RWPE1 (cell line): ENCODE data around the gene IQCK.

Experiments
- CTCF ChIA-PET: fragments of 350-600 bp; sonication (Branson Sonifier 250); formaldehyde crosslinking; extraction: SDS; loops from one replicate; lab custom pipeline; 2021; lab: Yijun Ruan, JAX
- POLR2A ChIA-PET: fragments of 400-600 bp; formaldehyde crosslinking; extraction: SDS; loops from one replicate; lab custom pipeline; 2020; ENCODE audit warnings: antibody characterized with exemption; ENCODE audit not compliant: low non-redundant PET; lab: Yijun Ruan, JAX
- DNase-seq: peaks from one replicate; pipeline ENCODE4 v3.0.0; 2012; ENCODE audit warnings: low spot score
- H3K27ac ChIP-seq: fragments of 450-650 bp; 2 replicates; pipeline ENCODE4 v1.5.1; 2017
- TF ChIP-seq, protein P1 (sequence below): fragments of 450-650 bp; conservative IDR thresholded peaks from 2 replicates; pipeline ENCODE4 v1.5.1; 2017; ENCODE audit warnings: low read depth, mild to moderate bottlenecking

The IQCK gene

DNA sequence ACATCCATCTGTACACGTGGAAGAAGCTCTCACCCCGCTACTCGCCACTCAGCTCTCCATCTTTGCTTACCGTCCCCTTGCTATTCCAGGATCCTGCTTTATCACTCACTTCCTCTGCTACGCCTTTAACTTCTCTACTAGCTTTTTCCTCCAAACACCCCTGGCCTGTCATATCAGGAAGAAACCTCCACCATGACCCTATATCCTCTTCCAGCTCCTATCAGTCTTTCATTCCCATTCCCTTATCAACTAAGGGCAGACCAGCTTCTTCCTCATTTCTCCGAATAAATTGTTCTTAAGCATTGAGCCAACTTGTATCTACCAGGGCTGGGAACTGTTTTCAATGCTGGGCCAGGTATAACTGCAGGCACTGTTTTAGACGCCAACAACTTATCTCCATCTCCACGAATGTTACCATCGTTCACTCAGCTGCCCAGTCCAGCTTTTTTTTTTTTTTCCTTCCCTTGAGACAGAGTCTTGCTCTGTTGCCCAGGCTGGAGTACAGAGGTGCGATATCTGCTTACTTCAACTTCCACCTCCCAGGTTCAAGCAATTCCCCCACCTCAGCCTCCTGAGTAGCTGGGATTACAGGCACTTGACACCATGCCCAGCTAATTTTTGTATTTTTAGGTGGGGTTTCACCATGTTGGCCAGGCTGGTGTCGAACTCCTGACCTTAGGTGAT is 4.3 kb downstream of the IQCK start:
- TF ChIP-seq, protein P1, sequence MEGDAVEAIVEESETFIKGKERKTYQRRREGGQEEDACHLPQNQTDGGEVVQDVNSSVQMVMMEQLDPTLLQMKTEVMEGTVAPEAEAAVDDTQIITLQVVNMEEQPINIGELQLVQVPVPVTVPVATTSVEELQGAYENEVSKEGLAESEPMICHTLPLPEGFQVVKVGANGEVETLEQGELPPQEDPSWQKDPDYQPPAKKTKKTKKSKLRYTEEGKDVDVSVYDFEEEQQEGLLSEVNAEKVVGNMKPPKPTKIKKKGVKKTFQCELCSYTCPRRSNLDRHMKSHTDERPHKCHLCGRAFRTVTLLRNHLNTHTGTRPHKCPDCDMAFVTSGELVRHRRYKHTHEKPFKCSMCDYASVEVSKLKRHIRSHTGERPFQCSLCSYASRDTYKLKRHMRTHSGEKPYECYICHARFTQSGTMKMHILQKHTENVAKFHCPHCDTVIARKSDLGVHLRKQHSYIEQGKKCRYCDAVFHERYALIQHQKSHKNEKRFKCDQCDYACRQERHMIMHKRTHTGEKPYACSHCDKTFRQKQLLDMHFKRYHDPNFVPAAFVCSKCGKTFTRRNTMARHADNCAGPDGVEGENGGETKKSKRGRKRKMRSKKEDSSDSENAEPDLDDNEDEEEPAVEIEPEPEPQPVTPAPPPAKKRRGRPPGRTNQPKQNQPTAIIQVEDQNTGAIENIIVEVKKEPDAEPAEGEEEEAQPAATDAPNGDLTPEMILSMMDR = no peak
- POLR2A ChIA-PET = no interaction called here
- no peak overlapping the region for H3K27ac ChIP-seq
- DNase-seq = no peak
- CTCF ChIA-PET = no interaction called here

DNA sequence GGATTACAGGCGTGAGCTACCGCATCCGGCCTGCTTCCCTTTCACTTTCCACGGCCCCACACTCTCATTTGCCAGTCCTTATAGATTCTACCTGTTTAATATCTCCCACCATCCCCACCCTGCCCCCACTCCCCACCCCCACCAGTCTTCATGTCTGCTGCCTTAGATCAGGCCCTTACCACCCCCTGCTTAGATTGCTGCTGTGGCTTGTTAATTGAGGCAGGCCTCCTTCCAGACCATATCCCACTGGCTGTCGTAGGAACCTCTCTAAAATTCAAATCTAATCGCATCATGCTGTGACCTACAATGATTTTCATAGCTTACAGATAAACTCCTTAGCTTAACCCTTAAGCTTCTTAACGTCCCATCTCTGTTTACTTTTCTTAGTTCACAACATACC is 4.9 kb downstream of the IQCK start:
- no peak overlapping the region for H3K27ac ChIP-seq
- DNase-seq = no peak
- TF ChIP-seq, protein P1 = no peak
- ChIA-PET CTCF (no interaction called here), POLR2A (no interaction called here)

DNA sequence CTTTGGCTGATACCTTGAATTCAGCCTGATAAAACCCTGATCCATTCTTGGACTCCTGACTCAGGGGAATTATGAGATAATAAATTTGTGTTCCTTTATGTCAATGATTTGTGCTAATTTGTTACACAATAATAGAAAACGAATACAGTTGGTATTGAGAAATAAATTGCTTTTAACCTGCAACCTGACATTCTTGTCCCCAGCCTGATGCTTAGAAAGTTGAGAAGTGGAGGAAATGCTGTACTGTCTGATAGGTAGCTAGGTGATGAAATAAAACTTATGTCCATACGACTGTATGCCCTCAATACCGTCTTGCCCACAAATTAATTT is 10.5 kb downstream of the IQCK start:
- POLR2A ChIA-PET = interaction anchor here (0.6 kb wide), 1 partner anchor 11 kb away, joined by 3 read pairs; no protein-coding TSS in a partner anchor
- CTCF ChIA-PET = no interaction called here
- DNase-seq = no peak
- no peak overlapping the region for H3K27ac ChIP-seq
- TF ChIP-seq, protein P1 = no peak

DNA sequence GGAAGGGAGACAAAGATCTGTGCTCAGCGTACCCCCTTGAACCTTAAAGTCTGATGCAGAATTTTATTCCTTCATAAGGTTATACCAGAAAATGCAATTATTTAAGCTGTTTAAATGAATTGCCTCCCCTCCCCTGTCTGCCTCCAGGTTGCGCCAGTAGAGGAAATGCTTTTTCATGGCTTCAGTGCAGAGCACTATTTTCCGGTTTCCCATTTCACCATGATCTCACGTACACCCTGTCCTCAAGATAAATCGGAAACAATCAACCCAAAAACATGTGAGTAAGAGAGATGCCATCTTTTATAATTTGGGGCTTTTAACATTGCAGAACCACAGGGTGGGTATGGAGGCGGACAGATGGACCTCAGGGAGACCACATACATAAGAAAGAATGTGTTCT is 15.5 kb downstream of the IQCK start:
- no peak overlapping the region for H3K27ac ChIP-seq
- DNase-seq = no peak
- ChIA-PET CTCF (no interaction called here), POLR2A (no interaction called here)
- TF ChIP-seq, protein P1 = no peak

DNA sequence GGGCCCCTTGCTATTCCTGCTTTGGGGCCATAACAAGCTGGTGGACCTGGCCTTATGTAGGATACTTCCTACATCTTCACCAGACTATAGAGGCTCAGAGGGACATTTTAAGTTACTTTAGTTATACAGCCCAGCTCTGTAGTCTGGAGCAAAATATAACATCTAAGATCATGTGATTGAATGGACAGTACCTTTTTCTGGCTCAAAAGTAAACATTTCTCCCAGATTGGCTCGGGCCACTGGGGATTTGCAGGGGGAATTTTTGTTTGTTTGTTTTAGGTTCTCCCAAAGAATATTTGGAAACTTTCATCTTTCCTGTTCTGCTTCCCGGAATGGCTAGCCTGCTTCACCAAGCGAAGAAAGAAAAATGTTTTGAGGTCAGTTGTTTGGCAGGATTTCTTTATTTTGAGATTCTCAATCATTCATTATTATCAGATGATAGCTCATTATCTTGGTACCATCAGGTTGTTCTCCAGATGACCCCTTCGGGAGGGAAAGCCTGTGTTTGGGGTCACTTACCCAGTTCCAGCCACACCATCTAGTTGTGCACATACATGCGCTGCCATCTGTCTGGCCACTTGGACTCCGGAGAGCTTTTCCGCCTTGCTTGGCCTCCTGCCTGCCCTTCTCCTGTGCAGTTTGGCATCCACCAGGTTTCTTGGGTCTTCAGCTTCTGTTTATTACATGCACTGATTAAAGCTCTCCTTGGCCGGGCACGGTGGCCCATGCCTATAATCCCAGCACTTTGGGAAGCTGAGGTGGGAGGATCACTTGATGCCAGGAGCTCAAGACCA is 17.2 kb downstream of the IQCK start:
- DNase-seq = no peak
- no peak overlapping the region for H3K27ac ChIP-seq
- ChIA-PET POLR2A (no interaction called here), CTCF (interaction anchor here (0.6 kb wide), 1 partner anchor 143 kb away, joined by 6 read pairs; no protein-coding TSS in a partner anchor)
- TF ChIP-seq, protein P1 = no peak

DNA sequence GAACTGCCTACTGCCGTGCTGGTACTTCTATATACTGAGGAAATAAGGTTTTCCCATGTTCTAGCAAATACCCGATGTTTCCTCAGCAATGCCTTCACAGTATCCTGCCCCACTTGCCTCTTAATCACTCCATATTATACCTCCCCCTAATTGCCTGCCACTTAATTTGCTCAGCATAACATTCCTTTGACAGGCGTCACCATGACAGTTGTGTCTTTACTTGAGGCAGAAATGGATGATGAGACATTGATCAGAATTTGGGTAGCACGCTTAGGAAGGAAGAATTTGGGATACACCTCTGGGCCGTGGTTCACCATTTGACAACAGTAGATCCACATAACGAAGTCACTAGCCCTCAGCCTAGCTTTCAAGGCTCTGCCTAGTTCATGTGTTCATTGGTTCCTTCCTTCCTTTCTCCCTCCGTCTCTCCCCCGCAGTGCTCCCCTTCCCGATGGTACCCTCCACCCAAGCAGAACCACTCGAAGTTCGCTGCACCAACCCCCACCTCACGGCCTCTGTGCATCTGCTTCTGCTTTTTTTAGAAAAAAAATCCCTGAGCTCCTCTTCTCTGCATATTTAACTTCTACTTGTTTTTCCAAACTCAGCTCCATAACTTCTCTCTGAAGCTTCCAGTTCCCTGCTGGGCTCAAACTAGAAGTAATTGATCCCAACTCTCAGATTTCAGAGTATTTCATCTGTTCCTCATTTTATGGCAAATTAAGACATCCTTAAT is 19.4 kb downstream of the IQCK start:
- no peak for DNase-seq
- ChIA-PET POLR2A (no interaction called here), CTCF (no interaction called here)
- no peak overlapping the region for H3K27ac ChIP-seq
- TF ChIP-seq, protein P1 = no peak
